ENCODE measurements around the gene HNRNPA2B1. TPM values are rescaled to one million over a fixed set of nuclear protein-coding genes. Genes with fewer than 3 reads are reported as not detected.
"Not testable (repeated sequence)": the region's sequence is repeated elsewhere in the genome, so short reads cannot be mapped to it uniquely, and the experiment has no call there.

HNRNPA2B1 gene
- total RNA-seq, 1 donor from 2014 or later = 377 TPM

DNA sequence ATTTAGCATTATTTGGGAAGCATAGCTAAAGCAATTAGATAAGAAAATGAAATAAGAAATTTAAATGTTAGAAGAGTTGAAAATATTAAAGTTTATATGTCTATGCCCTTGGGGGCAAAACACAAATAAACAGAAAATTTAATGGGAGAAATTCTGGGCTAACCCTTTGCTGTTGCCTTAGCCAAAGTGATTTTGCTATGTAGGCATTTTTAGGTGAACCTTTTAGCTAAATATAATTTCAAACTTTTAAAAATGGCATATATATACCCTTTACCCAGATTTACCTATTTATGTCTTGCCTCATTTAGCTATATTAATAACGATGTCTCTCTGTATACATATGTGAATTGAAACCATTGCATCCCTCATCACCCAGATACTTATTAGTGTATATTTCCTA is 28.5 kb downstream of the HNRNPA2B1 start:
- DNase-seq (ENCODE audit: low spot score) (no peak), ATAC-seq (no peak)
- intact Hi-C loops (cut with DNase I) = no loop called here

DNA sequence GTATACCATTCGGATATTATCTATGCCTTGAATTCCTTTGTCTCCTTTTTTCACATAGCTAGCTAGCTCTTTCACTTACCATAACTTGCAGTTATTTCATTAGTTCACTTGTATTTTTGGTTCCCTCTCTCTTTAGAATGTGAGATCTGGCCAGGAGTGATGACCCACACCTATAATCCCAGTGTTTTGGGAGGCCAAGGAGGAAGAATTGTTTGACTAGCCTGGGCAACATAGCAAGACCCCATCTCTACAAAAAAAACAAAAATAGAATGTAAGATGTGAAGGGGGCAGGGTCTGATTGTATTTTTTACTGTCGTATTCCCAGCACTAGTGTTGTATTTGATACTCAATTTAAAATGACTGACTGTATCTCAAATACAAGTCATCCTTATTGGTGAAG is 28.9 kb downstream of the HNRNPA2B1 start:
- ATAC-seq = no peak
- intact Hi-C loops (cut with DNase I) = no loop called here

DNA sequence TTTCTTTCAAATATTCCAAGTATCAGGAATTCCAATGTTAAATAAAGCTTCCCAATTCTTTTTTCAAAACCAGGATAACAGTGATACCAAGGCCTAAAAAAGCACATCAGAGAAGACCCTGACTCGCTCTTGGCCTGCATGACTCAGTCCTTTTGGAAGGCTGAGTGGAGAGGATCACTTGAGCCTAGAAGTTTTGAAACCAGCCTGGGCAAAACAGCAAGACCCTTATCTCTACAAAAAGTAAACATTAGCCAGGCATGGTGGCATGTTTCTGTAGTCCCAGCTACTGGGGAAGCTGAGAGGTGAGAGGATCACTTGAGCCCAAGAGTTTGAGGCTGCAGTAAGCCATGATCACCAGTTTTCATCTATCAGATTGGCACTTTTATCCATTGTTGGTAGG is 29.9 kb downstream of the HNRNPA2B1 start:
- intact Hi-C loops (cut with DNase I) = no loop called here
- DNase-seq (ENCODE audit: low spot score) (no peak), ATAC-seq (no peak)

More for the DNA sequence above, 28.9 kb downstream of the HNRNPA2B1 start:
- no peak for DNase-seq (ENCODE audit: low spot score)

DNA sequence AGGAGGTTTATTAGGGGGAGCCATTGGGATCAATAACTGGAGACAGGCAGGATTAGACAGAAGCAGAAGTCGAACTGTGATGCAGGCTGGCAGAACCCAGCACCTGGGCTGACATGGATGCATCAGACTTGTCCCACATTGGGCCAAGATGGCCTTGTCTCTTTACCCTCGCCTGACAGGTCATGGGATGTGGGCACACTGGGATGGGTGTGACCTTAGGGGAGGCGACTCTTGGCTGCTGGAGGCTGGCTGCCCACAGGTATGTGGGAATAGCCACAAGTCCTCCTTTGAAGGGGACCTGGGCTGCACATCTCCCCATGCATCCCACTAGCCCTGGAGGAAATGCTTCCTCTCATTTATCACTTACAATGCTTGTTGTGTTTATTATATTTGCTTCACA is 31.3 kb downstream of the HNRNPA2B1 start:
- ATAC-seq (no peak), DNase-seq (ENCODE audit: low spot score) (no peak)
- intact Hi-C loops (cut with DNase I) = no loop called here

DNA sequence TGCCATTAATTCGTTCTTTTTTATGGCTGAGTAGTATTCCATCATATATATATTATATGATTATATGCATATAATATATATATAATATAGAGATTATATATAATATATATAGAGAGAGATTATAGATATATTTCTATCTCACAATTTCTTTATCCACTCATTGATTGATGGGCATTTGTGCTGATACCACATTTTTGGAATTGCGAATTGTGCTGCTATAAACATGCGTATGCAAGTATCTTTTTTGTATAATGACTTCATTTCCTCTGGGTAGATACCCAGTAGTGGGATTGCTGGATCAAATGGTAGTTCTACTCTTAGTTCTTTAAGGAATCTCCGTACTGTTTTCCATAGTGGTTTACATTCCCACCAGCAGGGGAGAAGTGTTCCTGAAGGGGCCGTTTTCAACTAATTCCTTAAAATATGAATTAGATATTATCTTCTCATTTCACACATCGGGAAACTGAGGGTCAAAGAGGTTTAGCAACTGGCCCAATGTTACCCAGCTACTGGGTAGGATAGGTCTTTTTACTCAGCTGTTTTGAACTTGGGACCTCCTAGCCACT is 32.0 kb downstream of the HNRNPA2B1 start:
- intact Hi-C loops (cut with DNase I) = no loop called here
- no peak for DNase-seq (ENCODE audit: low spot score)
- no peak for ATAC-seq

DNA sequence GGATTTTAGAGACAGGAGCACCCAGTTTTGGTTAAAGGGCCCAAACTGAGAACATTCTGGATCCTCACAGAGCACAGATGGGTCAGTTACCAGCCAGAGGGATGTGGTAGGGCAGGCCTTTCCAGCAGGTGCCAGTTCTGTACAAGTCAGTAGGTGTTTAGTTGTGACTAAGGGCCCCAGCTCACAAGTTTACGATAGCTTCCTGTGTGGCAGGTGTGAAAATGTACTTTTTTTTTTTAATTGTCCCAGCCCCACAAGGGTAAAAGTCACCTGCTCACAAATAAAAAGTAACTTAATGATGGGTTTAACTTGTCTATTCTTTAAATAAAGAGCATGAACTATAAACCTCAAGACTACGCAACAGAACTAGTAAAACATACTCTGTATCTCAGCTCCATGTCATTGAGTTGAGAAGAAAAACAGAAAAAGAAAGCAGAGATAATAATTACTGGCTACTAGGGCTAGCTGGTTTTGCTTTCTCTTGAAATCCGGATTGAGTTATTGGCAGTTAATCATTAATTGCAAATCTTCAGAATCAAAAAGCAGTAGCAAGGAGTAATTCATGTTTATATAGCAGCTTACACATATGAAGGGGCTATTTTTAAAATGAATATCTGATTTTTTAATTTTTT is 33.1 kb downstream of the HNRNPA2B1 start:
- ATAC-seq (no peak), DNase-seq (ENCODE audit: low spot score) (no peak)
- intact Hi-C loops (cut with DNase I) = no loop called here

DNA sequence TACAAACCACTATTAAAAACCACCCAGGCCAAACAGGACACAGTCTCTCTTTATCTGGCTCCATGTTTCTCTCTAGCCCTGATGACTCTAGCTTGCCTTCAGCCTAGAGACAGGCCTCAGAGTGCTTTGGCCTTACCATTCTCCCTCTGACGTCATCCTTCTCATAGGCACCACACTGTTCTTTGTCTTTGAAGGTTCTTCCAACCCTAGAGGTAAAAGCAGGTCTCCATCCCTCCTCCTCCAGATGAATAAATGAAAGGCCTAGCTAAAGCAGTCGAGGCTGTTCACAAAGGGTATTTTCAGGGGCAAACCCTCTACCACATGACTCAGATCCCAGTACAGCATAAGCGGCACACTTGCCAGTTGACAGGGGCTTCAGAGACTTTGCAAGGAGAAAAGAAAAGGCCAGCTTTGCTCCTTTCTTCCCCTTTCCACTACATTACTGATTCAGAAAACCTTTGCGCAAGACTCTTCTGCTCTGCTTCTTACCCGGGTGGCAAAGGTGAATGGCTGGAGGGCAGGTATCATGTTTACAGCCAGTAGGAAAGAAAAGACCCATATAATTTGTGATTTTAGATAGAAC is 33.8 kb downstream of the HNRNPA2B1 start:
- DNase-seq (ENCODE audit: low spot score) (no peak), ATAC-seq (no peak)
- intact Hi-C loops (cut with DNase I) = no loop called here

DNA sequence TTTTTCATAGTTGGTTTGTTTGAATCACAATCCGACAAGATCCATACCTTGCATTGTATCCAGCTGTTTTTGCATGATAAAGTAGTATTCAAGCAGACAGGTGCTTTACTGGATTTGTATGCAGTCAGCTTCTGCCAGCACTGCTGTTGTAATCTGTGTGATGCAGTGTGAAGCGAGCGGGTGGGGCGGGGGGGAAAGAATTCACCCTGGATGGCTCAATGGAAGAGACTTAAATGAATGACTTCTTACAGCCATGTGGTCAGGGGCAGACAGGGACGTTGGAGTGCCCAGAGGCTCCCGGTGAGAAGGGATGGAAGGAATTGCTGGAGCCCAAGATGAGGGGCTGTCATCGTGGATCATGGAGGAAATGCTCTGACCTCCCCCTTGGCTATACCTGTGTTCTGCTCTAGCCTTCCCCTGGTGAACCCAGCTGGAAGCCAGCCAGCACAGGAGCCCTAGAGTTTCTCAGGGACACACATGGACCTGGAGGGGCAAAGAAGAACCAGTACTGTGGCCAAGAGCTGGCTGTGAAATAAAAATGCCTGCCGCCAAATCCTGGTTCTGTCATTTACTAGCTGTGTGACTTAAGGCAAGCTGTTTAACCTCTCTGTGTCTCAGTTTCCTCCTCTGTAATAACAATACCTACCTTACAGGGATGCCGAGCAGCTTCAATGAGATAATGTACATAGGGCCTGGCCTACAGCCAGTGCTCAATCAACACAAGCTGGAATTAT is 34.4 kb downstream of the HNRNPA2B1 start:
- no peak for ATAC-seq
- intact Hi-C loops (cut with DNase I) = no loop called here
- no peak for DNase-seq (ENCODE audit: low spot score)

DNA sequence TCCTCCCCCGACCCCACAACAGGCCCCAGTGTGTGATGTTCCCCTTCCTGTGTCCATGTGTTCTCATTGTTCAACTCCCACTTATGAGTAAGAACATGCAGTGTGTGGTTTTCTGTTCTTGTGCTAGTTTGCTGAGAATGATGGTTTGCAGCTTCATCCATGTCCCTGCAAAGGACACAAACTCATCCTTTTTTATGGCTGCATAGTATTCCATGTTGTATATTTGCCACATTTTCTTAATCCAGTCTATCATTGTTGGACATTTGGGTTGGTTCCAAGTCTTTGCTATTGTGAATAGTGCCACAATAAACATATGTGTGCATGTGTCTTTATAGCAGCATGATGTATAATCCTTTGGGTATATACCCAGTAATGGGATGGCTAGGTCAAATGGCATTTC is 36.7 kb downstream of the HNRNPA2B1 start:
- ATAC-seq; intact Hi-C loops (cut with DNase I); DNase-seq (ENCODE audit: low spot score): not testable (repeated sequence)

DNA sequence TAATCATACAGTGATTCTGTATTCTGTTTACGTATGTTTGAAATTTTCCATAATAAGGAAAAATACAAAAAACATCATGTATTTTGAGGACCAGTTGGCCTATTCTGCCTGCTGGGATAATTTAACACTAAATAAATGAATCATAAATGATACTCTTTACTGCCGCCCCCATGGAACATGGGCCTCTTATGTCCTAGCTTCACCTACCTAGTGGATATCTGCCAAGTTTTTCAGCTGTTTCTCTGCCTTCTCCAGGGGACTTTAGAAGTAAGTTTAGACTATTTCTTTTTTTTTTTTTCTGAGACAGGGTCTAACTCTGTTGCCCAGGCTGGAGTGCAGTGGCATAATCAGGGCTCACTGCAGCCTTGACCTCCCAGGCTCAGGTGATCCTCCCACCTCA is 38.1 kb downstream of the HNRNPA2B1 start:
- ATAC-seq (no peak), DNase-seq (ENCODE audit: low spot score) (no peak)
- intact Hi-C loops (cut with DNase I) = no loop called here

DNA sequence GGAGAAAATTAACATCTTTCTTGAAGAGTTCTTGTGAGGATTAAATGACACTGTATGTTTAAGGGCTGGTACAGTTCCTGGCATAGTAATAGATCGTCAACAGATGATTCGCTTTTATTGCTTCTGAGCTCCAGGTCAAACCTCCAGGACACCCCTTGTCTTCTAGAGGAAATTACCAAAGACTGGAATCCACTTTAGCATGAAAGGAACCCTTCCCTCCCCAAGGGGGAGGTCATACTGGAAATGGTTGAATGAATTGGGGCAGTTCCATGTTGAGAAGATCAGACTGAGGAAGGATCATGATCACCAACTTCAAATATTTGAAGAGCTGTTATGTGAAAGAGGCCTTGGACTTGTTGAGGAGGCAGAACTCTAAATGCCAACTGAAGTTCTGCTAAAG is 39.6 kb downstream of the HNRNPA2B1 start:
- ATAC-seq = no peak
- DNase-seq (ENCODE audit: low spot score) = no peak
- intact Hi-C loops (cut with DNase I) = no loop called here

DNA sequence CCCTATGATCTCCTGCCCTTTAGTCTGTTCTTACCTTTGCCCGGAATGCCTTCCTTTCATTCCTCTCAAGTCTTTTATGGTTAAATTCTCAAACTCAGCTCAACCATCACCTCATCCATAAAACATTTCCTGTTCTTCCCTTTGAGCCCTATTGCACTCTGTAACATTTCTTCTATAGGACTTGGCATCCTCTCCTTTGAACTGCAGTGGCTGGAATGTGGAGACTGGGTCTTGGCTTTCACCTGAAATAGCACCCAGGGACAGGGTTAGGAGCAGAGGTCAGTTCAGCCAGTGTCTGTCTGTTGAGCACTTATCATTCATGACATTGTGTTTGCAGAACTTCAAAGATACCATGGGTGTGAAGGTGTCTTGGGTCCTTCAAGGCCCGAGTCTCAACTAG is 41.3 kb downstream of the HNRNPA2B1 start:
- ATAC-seq = no peak
- intact Hi-C loops (cut with DNase I) = no loop called here

DNA sequence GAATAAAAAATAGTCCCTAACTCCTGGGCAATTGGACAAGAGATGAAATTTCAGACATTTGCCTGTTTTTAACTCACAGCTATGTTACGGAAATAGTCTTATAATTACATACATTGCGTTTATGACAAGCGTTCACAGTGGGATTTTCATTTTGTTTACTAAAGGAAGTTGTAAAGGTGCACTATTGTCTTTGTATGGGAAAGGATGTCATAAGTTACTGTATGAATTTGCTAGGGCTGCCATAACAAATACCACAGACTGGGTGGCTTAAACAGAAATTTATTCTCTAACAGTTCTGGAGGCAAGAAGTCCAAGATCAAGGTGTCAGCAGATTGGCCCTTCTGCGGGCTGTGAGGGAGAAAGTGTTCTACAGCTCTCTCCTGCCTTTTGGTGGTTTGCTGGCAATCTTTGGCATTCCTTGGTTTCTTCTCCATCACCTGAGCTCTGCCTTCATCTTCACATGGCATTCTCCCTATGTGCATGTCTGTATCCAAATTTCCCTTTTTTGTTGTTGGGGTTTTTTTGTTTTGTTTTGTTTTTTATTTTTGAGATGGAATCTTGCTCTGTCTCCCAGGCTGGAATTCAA is 42.9 kb downstream of the HNRNPA2B1 start:
- intact Hi-C loops (cut with DNase I) = no loop called here
- DNase-seq (ENCODE audit: low spot score) (no peak), ATAC-seq (no peak)

More for the DNA sequence above, 41.3 kb downstream of the HNRNPA2B1 start:
- DNase-seq (ENCODE audit: low spot score) = no peak

DNA sequence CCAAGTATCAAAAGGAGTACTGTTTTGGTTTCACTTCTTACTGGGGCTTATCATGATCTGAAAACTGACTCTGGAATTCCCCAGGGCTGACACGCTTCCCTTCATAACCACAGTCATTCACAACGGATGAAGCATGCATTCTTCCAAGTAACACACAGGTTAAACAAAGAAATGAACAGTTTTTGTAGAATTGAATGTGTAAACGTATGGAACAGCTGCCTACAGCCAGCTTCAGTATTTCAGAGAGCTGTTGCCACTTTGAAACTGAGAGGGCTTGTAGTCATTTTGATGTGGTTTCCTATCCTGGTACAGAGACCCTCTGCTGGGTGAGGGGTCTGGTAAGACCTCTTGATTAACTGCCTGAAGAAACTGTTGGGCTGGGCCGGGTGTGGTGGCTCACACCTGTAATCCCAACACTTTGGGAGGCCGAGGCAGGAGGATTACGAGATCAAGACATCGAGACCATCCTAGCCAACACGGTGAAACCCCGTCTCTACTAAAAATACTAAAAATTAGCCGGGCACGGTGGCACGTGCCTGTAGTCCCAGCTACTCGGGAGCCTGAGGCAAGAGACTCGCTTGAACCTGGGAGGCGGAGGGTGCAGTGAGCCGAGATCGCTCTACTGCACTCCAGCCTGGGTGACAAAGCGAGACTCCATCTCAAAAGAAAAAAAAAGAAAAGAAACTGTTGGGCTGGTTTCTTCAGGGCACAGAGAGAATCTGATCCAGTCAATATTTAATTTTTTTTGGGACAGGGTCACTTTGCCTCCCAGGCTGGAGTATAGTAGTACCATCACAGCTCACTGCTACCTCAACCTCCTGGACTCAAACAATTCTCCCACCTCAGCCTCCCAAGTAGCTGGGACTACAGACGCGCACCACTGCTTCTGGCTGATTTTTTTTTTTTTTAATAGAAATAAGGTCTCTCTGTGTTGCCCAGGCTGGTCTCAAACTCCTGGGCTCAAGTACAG is 43.8 kb downstream of the HNRNPA2B1 start:
- DNase-seq (ENCODE audit: low spot score) (no peak), ATAC-seq (no peak)
- intact Hi-C loops (cut with DNase I) = no loop called here

DNA sequence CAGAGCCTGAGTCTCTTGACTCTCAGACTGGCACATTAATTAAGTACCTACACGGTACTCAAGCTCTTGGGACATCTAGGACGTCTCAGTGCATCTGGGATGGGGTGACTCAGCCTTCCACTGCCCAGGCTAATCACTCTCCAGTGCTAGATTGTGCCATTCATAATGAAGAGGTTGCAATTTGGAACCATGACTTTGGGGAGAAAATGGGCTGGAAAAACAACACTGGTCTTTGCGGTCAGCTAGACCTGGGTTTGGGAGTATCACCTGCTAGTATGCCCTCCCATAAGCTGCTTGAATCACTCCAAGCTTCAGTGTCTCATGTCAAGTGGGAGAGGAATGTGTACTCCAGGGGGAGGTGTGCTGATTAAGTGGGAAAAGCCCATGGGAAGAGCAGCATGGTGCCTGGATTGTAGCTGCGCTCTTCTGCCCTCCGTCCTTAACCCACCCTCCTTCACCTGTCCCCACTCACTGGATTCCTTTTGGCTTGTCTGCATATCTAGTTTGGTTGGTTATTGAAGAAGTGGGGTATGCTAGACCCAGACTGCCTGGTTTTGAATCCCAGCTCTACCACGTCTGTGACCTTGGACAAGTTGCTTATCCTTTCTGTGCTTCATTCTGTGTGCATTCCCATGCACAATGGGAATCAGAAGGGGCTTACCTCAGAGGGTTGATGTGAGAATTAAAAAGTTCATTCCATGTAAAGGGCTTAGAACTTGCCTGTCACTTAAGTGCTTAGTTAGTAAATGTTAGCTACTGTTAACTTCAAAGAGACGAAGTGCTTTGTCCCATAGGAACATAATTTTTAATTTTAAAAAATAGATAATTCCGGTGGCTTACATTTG is 44.8 kb downstream of the HNRNPA2B1 start:
- ATAC-seq = no peak
- intact Hi-C loops (cut with DNase I) = no loop called here
- DNase-seq (ENCODE audit: low spot score) = no peak

DNA sequence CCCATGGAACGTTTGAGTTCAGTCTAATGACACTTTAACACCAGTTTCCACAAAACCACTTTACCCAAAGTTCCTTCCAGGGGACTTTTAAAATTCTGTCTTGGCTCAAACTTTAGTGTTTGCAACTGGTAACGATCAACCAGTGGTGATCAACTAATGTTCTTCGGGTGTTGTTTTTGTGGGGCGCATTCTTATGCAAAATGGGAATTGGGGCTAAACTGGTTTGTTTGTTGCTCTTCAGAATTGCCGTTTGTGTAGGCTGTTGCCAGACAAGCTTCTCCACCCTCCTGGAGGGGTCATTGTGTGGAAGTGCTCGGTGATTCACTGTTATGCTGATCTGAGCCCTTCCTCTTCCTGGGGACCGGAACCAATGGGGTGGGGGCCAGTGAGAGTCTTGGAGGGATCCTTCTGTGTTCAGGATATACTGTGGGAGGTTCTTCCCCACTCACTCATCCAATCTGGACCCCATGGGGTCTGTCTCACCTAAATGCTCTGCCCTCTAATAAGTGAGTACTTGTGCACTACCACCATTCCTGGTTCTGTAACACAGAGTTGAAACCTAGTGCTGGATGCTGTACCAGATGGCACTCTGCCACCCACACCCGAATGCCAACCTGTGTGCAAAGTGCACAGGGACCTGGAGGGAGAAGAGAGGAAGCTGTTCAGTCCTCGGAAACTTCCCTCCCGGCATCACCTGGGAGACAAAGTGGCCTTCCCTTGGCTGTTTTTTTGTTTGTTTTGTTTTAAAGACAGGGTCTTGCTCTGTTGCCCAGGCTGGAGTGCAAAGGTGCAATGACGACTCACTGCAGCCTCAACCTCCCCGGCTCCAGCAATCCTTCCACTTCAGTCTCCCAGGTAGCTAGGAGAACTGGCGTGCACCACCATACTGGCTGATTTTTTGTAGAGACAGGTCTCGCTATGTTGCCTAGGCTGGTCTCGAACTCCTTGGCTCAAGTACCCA is 46.4 kb downstream of the HNRNPA2B1 start:
- DNase-seq (ENCODE audit: low spot score) (no peak), ATAC-seq (peak; percentile 49)
- intact Hi-C loops (cut with DNase I) = no loop called here

Measured in sciatic nerve (tissue), 2 donors.